Central memory CD4-positive, alpha-beta T cell (primary cell): Measurements from ENCODE around the gene PLXDC1.
A peak's percentile ranks its signal among the peaks of the same experiment; 100 is the strongest.
"Not testable (repeated sequence)": the region's sequence is repeated elsewhere in the genome, so short reads cannot be mapped to it uniquely, and the experiment has no call there.

Source experiments
- DNase-seq: peaks from one replicate; pipeline ENCODE4 v3.0.0; 2022

Gene PLXDC1

GRCh38 chr17:39178536-39178935 is 27.1 kb upstream of the PLXDC1 start:
- DNase-seq = no peak

GRCh38 chr17:39177256-39177655 is 25.8 kb upstream of the PLXDC1 start:
- no peak for DNase-seq

- DNase-seq = no peak
Measured at GRCh38 chr17:39175695-39176093, 24.3 kb upstream of the PLXDC1 start.

- peak; percentile 61 for DNase-seq
Measured at GRCh38 chr17:39174920-39175694, 23.7 kb upstream of the PLXDC1 start.

GRCh38 chr17:39173526-39174274 is 22.3 kb upstream of the PLXDC1 start:
- DNase-seq = no peak

- DNase-seq = no peak
Measured at GRCh38 chr17:39173080-39173479, 21.6 kb upstream of the PLXDC1 start.

GRCh38 chr17:39171933-39172332 is 20.5 kb upstream of the PLXDC1 start:
- no peak for DNase-seq

- DNase-seq = no peak
Measured at GRCh38 chr17:39170558-39170957, 19.1 kb upstream of the PLXDC1 start.

GRCh38 chr17:39170109-39170508 is 18.7 kb upstream of the PLXDC1 start:
- DNase-seq = no peak

GRCh38 chr17:39169518-39169917 is 18.1 kb upstream of the PLXDC1 start:
- DNase-seq = no peak

GRCh38 chr17:39169101-39169500 is 17.7 kb upstream of the PLXDC1 start:
- DNase-seq = no peak

GRCh38 chr17:39168503-39168902 is 17.1 kb upstream of the PLXDC1 start:
- not testable (repeated sequence) for DNase-seq

GRCh38 chr17:39167476-39167875 is 16.0 kb upstream of the PLXDC1 start:
- DNase-seq = no peak

- DNase-seq = no peak
Measured at GRCh38 chr17:39166437-39167335, 15.2 kb upstream of the PLXDC1 start.

GRCh38 chr17:39165841-39166349 is 14.5 kb upstream of the PLXDC1 start, which contains the start of gene ARL5C:
TSS of gene ARL5C (minus strand) at chr17:39166161. CDS start at chr17:39165760, 401 bp downstream.
- DNase-seq = no peak

- no peak for DNase-seq
Measured at GRCh38 chr17:39165178-39165840, 13.9 kb upstream of the PLXDC1 start.

GRCh38 chr17:39164675-39165143 is 13.3 kb upstream of the PLXDC1 start:
- DNase-seq = peak; percentile 63

- DNase-seq = no peak
Measured at GRCh38 chr17:39161962-39162361, 10.5 kb upstream of the PLXDC1 start.

GRCh38 chr17:39158623-39159022 is 7.2 kb upstream of the PLXDC1 start:
- DNase-seq = no peak

- DNase-seq = no peak
Measured at GRCh38 chr17:39156491-39156890, 5.1 kb upstream of the PLXDC1 start.

GRCh38 chr17:39155654-39156053 is 4.2 kb upstream of the PLXDC1 start:
- no peak for DNase-seq

GRCh38 chr17:39153599-39154051 is 2.2 kb upstream of the PLXDC1 start:
- peak; percentile 87 for DNase-seq
